Activated T-helper 1 cell treated with anti-CD3 and anti-CD28 coated beads, Interleukin-12 subunit alpha, Interleukin-12 subunit beta, Interleukin-2, Interleukin-4 antibody, amounts not matched to agents 30 ng/mL and 10 ng/mL and 1 ng/mL, durations not matched to agents 14 hours and 24 hours and 36 hours (primary cell): ENCODE measurements around the gene NACC2. TPM values are rescaled to one million over a fixed set of nuclear protein-coding genes. Genes with fewer than 3 reads are reported as not detected.

Experiments
- DNase-seq: peaks from one replicate; pipeline ENCODE4 v3.0.0; 2021; ENCODE audit warnings: low spot score
- H3K27ac Mint-ChIP-seq: one replicate; pipeline ENCODE4 v1.8.0; 2021; ENCODE audit warnings: mild to moderate bottlenecking, mixed read lengths
- H3K27me3 Mint-ChIP-seq: one replicate; pipeline ENCODE4 v1.8.0; 2022; ENCODE audit warnings: mild to moderate bottlenecking, moderate library complexity, mixed read lengths; ENCODE audit not compliant: insufficient read depth
- H3K36me3 Mint-ChIP-seq: one replicate; pipeline ENCODE4 v1.8.0; 2021; ENCODE audit warnings: low read depth, mixed read lengths
- H3K4me1 Mint-ChIP-seq: one replicate; pipeline ENCODE4 v1.8.0; 2021; ENCODE audit warnings: low read depth, mixed read lengths
- H3K4me3 Mint-ChIP-seq: one replicate; pipeline ENCODE4 v1.8.0; 2021; ENCODE audit warnings: mild to moderate bottlenecking, moderate library complexity, mixed read lengths
- H3K9me3 Mint-ChIP-seq: one replicate; pipeline ENCODE4 v1.8.0; 2021; ENCODE audit warnings: mixed read lengths
- intact Hi-C: fragments of 100-400 bp; cut with micrococcal nuclease; formaldehyde crosslinking; loops from one replicate; pipeline ENCODE4 v1.15.1; 2024
- total RNA-seq: library from RNA; stranded (reverse); gene quantifications from 2 replicates; pipeline ENCODE4 v1.2.3, GENCODE V29; 2022

Gene NACC2
- total RNA-seq, 1 donor from 2014 or later, result 3.7 TPM

- no peak for DNase-seq
- intact Hi-C loops, result no loop called here
- Mint-ChIP-seq H3K4me1 (no peaks in the 10 kb centered on the region), H3K4me3 (no peak overlapping the region), H3K36me3 (no peaks in the 10 kb centered on the region), H3K27me3 (peaks cover 7% of the 10 kb centered on the region), H3K9me3 (no peaks in the 10 kb centered on the region), H3K27ac (no peak overlapping the region)
Measured at GRCh38 chr9:136057236-136058081, 37.6 kb downstream of the NACC2 start.

DNA sequence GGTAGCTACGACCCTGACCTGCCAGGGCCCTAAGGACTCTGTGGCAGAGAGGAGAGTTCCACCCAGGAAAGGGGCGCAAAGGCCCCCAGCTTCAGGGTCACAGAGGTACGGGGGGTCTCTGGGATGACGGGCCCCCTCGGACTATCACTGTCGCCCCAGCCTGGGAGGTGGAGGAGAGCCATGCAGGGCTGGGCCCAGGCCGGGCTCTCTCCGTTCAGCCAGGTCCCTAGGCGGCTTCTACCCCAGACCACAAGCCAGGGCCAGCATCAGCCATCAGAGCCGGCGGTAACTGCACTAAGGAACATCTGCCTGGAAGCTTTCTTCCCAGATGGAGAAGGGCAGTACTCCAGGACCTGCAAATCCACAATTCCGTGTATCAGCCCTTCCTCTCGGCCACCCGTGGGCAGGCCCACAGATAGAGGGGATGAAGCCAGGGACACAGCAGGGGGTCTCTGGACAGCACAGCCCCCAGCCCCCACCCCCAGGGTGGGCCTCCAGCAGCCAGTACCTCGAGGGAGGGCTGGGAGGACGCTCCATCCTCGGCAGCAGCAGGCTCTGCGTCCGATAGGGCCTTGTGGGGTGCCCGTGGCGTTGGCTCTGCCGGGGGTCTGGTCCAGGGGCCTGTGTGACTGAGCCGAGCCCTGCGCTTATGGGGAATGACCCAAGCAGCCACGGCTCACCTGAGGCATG lies 38.4 kb downstream of the NACC2 start:
- peaks cover 12% of the 10 kb centered on the region for H3K27me3 Mint-ChIP-seq
- no peak overlapping the region for H3K27ac Mint-ChIP-seq
- DNase-seq, result no peak
- no peak overlapping the region for H3K4me3 Mint-ChIP-seq
- no peaks in the 10 kb centered on the region for H3K9me3 Mint-ChIP-seq
- no peaks in the 10 kb centered on the region for H3K4me1 Mint-ChIP-seq
- no peaks in the 10 kb centered on the region for H3K36me3 Mint-ChIP-seq
- intact Hi-C loops, result no loop called here

DNA sequence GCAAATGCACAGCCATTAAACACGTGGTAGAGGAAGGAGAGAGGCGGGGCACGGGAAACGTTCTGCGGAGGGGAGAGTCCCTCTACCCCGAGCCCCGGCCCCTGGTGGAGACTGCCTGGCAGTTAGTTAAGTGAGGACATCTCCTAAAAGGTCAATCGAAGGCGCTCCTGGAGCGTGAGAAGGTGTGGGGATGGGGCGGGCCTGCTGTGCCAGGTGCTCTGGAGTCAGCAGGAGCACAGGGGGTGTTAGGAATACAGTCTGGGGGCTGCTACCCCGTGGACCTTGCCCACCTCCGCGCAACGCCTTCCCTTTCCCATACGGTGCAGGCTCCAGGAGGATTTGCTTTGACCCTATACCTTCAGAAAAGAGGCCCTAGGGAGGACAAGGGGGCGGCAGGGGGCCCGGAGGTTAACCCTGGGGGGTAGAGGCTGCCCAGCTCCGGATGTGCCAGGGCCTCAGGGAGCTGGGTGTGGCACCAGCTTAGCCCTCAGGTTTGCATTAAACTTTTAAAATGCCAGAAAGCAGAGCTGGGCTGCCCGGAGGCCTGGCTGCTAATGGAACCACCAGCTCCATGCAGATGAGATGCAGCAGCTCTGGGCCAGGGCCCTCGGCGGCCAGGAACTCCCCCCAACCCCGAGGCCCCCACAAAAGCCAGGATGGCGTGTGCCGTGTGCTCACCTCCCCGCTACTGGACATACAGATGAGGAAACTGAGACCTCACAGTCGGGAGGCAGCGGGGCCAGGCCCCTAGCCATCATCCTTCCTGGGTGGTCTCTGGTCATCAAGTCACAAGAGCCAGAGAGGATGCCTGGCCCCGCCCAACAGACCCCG lies 39.2 kb downstream of the NACC2 start:
- DNase-seq, result no peak
- no peak overlapping the region for H3K27ac Mint-ChIP-seq
- intact Hi-C loops, result no loop called here
- H3K9me3 Mint-ChIP-seq, result no peaks in the 10 kb centered on the region
- H3K4me1 Mint-ChIP-seq, result no peaks in the 10 kb centered on the region
- no peaks in the 10 kb centered on the region for H3K36me3 Mint-ChIP-seq
- H3K27me3 Mint-ChIP-seq, result peaks cover 12% of the 10 kb centered on the region
- H3K4me3 Mint-ChIP-seq, result no peak overlapping the region

DNA sequence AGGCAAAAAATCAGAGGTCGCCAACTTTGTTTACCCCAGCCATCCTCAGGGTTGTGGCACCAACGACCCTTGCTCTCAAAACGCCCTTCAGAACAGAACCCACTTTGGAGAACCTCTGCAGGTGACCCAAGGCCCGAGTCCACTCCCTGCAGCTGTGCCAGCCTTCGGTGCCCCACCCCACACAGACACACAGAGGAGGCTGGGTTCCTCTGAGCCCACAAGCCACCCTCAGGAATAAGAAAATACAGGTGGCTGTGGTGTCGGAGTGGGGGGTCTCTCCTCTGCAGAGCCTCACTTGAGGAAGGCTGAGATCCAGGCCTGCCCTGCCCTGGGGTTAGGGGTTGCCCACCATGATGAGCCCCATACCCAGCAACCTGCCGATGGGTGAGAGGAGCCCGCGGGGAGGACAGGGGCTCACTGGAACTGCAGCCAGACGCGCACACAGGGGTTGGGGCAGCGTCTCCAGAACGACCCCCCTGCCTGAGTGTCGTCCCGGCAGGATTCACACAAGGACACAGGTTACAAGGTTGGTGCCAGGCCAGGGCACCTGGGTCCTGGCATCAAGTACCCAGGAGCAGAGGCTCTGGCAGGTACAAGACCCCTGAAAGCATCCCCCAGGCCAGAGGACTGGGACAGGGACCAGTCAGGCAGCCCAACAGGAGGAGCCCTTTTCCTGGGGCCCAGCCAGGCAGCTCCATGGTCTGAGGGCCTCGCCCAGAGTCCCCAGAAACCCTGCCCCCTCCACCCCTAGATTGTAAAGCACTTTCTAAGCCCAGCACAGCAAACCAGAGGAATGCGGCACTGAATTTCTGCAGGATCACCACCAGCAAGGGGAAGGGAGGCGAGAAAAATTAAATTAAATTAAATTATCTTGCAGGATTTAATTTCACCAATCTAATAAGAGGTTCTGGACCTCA lies 40.0 kb downstream of the NACC2 start:
- Mint-ChIP-seq H3K36me3 (no peaks in the 10 kb centered on the region), H3K4me3 (no peak overlapping the region), H3K27me3 (peaks cover 12% of the 10 kb centered on the region), H3K27ac (no peak overlapping the region), H3K9me3 (no peaks in the 10 kb centered on the region), H3K4me1 (no peaks in the 10 kb centered on the region)
- DNase-seq, result no peak
- intact Hi-C loops, result no loop called here

DNA sequence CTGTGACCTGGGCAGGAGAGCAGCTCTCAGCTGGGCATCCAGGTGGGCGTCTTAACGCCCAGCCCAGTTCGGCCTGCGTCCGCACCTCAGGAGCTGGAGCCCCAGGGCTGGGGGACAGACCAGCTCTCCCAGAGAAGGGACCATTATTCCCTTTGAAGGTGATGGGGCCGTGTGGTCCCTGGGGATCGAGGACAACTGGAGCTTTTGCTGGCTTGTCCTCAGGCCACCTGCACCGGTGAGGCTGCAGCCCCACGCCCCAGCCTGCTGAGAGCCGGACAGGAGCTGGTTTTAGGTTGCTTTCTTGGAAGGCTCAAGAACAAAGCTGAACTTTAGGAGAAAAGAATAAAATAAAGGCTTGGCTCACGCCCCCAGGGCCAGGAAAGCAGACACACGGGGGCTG lies 40.9 kb downstream of the NACC2 start:
- Mint-ChIP-seq H3K27ac (no peak overlapping the region), H3K27me3 (peaks cover 12% of the 10 kb centered on the region), H3K4me3 (no peak overlapping the region), H3K9me3 (no peaks in the 10 kb centered on the region), H3K4me1 (no peaks in the 10 kb centered on the region), H3K36me3 (no peaks in the 10 kb centered on the region)
- no peak for DNase-seq
- intact Hi-C loops, result no loop called here

- H3K9me3 Mint-ChIP-seq, result no peaks in the 10 kb centered on the region
- intact Hi-C loops, result no loop called here
- no peak for DNase-seq
- H3K4me3 Mint-ChIP-seq, result no peak overlapping the region
- H3K36me3 Mint-ChIP-seq, result no peaks in the 10 kb centered on the region
- peaks cover 12% of the 10 kb centered on the region for H3K27me3 Mint-ChIP-seq
- H3K27ac Mint-ChIP-seq, result no peak overlapping the region
- no peaks in the 10 kb centered on the region for H3K4me1 Mint-ChIP-seq
Measured at GRCh38 chr9:136053757-136054142, 41.3 kb downstream of the NACC2 start.

DNA sequence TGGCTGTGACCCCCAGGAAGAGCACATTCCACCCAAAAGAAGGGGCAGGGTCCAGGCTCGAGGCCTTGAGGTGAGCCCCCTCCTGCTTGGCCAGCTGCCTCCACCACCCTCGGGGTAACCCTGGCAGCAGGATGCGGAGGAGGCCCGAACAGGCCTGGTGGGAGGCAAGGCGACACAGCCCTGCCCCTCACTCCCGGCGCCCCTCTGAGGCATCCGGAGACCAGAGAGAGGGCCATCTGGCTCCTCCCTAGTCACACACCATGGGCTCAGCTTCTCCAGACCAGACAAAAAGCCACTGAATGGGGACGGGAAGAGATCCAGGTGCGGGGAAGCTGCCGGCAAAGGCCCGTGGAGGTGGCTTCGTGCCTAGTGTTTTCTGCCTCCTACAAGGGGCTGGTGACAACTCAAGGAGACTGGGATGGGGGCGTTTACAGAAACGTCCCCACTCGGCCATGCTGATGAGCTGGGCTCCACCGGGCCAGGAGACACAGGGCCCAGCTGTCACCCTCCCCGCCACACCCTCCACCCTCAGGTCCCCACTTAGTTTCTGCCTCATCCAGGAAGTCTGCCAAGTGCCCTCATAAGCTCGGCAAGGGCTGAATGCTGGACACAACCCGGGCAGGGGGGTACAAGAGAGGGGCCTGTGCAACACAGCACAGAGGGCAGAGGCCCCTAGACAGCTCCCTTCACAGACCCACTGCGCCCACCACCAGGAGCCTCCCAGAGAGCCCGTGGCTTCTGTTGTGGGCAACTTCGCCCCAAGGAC lies 41.9 kb downstream of the NACC2 start:
- intact Hi-C loops, result no loop called here
- Mint-ChIP-seq H3K4me1 (no peaks in the 10 kb centered on the region), H3K27me3 (peaks cover 12% of the 10 kb centered on the region), H3K36me3 (no peaks in the 10 kb centered on the region), H3K9me3 (no peaks in the 10 kb centered on the region), H3K4me3 (no peak overlapping the region), H3K27ac (no peak overlapping the region)
- no peak for DNase-seq

DNA sequence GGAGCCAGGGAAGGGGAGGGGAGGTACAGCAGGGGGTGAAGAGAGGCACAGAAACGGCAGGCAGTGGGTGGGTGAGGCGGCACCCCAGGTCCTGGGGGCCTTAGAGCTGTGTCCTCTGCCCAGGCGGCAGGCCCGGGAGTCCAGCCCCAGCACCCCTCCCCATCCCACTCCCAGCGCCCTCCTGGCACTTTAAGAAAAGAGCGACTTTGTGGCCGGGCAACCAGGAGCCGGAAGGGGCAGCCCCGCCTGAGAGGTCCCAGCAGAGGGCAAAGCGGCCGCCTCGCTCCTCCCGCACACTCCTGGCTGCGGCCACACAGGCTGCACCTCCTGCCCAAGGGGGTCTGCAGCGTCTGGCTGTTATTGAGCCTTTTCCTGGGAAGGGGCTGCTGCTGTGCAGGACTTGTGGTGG lies 42.6 kb downstream of the NACC2 start:
- intact Hi-C loops, result no loop called here

GRCh38 chr9:136051837-136052471 lies 43.1 kb downstream of the NACC2 start:
- H3K4me1 Mint-ChIP-seq, result no peaks in the 10 kb centered on the region
- intact Hi-C loops, result no loop called here

More for the DNA sequence above, 42.6 kb downstream of the NACC2 start:
- Mint-ChIP-seq H3K4me1 (no peaks in the 10 kb centered on the region), H3K36me3 (no peaks in the 10 kb centered on the region), H3K4me3 (no peak overlapping the region), H3K27me3 (peaks cover 12% of the 10 kb centered on the region), H3K27ac (no peak overlapping the region), H3K9me3 (no peaks in the 10 kb centered on the region)
- DNase-seq, result no peak

GRCh38 chr9:136051453-136051836 lies 43.6 kb downstream of the NACC2 start:
- H3K27ac Mint-ChIP-seq, result no peak overlapping the region
- no peaks in the 10 kb centered on the region for H3K4me1 Mint-ChIP-seq
- no peaks in the 10 kb centered on the region for H3K36me3 Mint-ChIP-seq
- intact Hi-C loops, result no loop called here
- DNase-seq, result no peak
- no peak overlapping the region for H3K4me3 Mint-ChIP-seq
- no peaks in the 10 kb centered on the region for H3K9me3 Mint-ChIP-seq
- H3K27me3 Mint-ChIP-seq, result peaks cover 12% of the 10 kb centered on the region

More at GRCh38 chr9:136051837-136052471, 43.1 kb downstream of the NACC2 start:
- Mint-ChIP-seq H3K36me3 (no peaks in the 10 kb centered on the region), H3K27ac (no peak overlapping the region), H3K4me3 (no peak overlapping the region), H3K9me3 (no peaks in the 10 kb centered on the region), H3K27me3 (peaks cover 12% of the 10 kb centered on the region)
- no peak for DNase-seq

DNA sequence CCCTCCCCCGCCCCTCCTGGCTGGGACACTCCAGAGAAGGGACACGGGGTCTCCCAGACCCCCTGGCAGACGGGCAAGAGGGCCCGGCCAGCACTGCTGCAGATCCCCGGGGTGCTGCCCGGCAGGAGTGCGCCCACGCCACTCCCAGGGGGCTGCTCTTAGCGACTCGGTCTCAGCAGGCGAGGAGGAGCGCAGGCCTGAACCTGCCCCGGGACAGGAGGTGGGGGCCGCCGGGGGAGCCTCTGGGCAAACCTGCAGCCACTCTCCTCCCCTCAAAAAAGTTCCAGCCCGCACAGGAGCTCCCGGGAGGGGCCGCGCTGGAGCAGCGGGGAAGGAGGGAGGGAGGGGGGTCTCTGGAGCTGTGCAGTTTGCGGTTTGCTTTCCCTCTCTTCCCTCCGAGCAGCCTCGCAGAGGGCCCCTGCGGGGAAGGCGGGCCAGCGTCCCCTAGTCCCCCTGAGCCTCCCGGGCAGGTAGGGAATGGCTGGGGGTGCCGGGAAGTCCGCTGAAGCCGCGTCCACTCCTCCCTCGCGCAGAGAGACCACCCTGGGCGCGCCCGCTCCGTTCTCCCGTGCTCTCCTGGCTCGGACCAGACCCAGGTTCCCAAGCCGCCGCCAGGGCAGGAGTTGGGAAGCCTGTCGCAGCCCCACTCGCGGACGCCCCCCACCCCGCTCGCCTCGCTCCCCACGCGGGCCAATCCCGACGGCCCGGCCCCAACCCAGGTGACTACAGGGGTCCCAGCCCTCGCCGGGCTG lies 44.2 kb downstream of the NACC2 start:
- Mint-ChIP-seq H3K4me1 (no peaks in the 10 kb centered on the region), H3K27me3 (peaks cover 12% of the 10 kb centered on the region), H3K9me3 (no peaks in the 10 kb centered on the region), H3K4me3 (no peak overlapping the region), H3K27ac (no peak overlapping the region), H3K36me3 (no peaks in the 10 kb centered on the region)
- intact Hi-C loops, result no loop called here
- DNase-seq, result no peak
